GM12874 (cell line): ENCODE measurements around the gene PXYLP1.

ENCODE experiments used
- CTCF ChIP-seq: IDR thresholded peaks from 2 replicates; pipeline ENCODE4 v1.5.1; 2011; ENCODE audit warnings: low read depth, mild to moderate bottlenecking, control low read depth, low read length, moderate library complexity; ENCODE audit not compliant: insufficient read depth

The PXYLP1 gene

GRCh38 chr3:141253326-141253725 lies 21.7 kb downstream of the PXYLP1 start:
- TF ChIP-seq CTCF = no peak

GRCh38 chr3:141253811-141254210 lies 22.2 kb downstream of the PXYLP1 start:
- no peak for TF ChIP-seq CTCF

- no peak for TF ChIP-seq CTCF
Observed at GRCh38 chr3:141255137-141255845, 23.7 kb downstream of the PXYLP1 start.

- peak; percentile 12; the same call in 1 of the 2 replicates for TF ChIP-seq CTCF
Observed at GRCh38 chr3:141255846-141256261, 24.2 kb downstream of the PXYLP1 start.

- TF ChIP-seq CTCF = no peak
Observed at GRCh38 chr3:141256820-141257219, 25.2 kb downstream of the PXYLP1 start.

- TF ChIP-seq CTCF = no peak
Observed at GRCh38 chr3:141257961-141258360, 26.3 kb downstream of the PXYLP1 start.

GRCh38 chr3:141258973-141259372 lies 27.3 kb downstream of the PXYLP1 start:
- TF ChIP-seq CTCF = no peak
